BLaER1 treated with 17β-estradiol and CSF1 and Interleukin-3, amounts not matched to agents 10 nM and 100 nM (cell line): ENCODE results near the gene GMDS.

Experiments used
- H3K27ac ChIP-seq, 11 experiments: shearing (Covaris generic); formaldehyde crosslinking; 2 replicates each; pipeline ENCODE4 v1.8.1; 2022
- H3K27me3 ChIP-seq, 11 experiments: shearing (Covaris generic); formaldehyde crosslinking; 2 replicates each; pipeline ENCODE4 v1.8.1; 2022
- H3K36me3 ChIP-seq, 11 experiments: shearing (Covaris generic); formaldehyde crosslinking; 2 replicates each; pipeline ENCODE4 v1.8.1; 2022
- H3K4me1 ChIP-seq, 10 experiments: shearing (Covaris generic); formaldehyde crosslinking; 2 replicates each; pipeline ENCODE4 v1.8.1; 2022
- H3K4me2 ChIP-seq, 11 experiments: shearing (Covaris generic); formaldehyde crosslinking; 2 replicates each; pipeline ENCODE4 v1.8.1; 2022
- H3K4me3 ChIP-seq, 10 experiments: shearing (Covaris generic); formaldehyde crosslinking; 2 replicates each; pipeline ENCODE4 v1.8.1; 2022
- H3K9ac ChIP-seq, 11 experiments: shearing (Covaris generic); formaldehyde crosslinking; 2 replicates each; pipeline ENCODE4 v1.8.1; 2022
- H3K9me3 ChIP-seq, 11 experiments: shearing (Covaris generic); formaldehyde crosslinking; replicated peaks in 1 of 11; 2 replicates each; pipeline ENCODE4 v1.8.1; 2022
- H4K20me1 ChIP-seq, 11 experiments: shearing (Covaris generic); formaldehyde crosslinking; 2 replicates each; pipeline ENCODE4 v1.8.1; 2022
- Cebpa-rat ChIP-seq, 11 experiments: shearing (Covaris generic); IDR thresholded peaks; 2 replicates each; pipeline ENCODE4 v1.8.1; 2022

Gene GMDS

GRCh38 chr6:2245877-2246863 lies 765 bp upstream of the GMDS start:
- H3K27ac ChIP-seq, result peak overlapping the region; percentile 81 to 89 (median 85)
- peak overlapping the region; percentile 74 to 100 (median 95) for H3K4me3 ChIP-seq
- H3K9me3 ChIP-seq, result no peaks in the 10 kb centered on the region
- peaks cover 5 to 37% (median 32%) of the 10 kb centered on the region in 10 experiments; a peak in 19 of 20 replicates for H3K4me1 ChIP-seq
- no peak for TF ChIP-seq Cebpa-rat (IDR thresholded peaks at IDR 0.05)
- peaks cover 0 to 34% (median 10%) of the 10 kb centered on the region in 11 experiments; a peak in 9 of 22 replicates for H4K20me1 ChIP-seq
- H3K4me2 ChIP-seq, result peak overlapping the region; percentile 87 to 100 (median 95)
- H3K36me3 ChIP-seq, result peaks cover 9 to 24% (median 21%) of the 10 kb centered on the region in 11 experiments; a peak in 14 of 22 replicates
- no peaks in the 10 kb centered on the region for H3K27me3 ChIP-seq
- H3K9ac ChIP-seq, result peak overlapping the region; percentile 83 to 91 (median 87)

GRCh38 chr6:2244261-2245102 lies 923 bp downstream of the GMDS start:
- Histone ChIP-seq H3K27me3 (no peaks in the 10 kb centered on the region), H4K20me1 (peaks cover 0 to 48% (median 15%) of the 10 kb centered on the region in 11 experiments; a peak in 9 of 22 replicates), H3K36me3 (peaks cover 0 to 10% (median 8%) of the 10 kb centered on the region in 11 experiments; a peak in 12 of 22 replicates), H3K9ac (peak overlapping the region; percentile 83 to 91 (median 87)), H3K9me3 (no peaks in the 10 kb centered on the region), H3K4me1 (peaks cover 5 to 36% (median 31%) of the 10 kb centered on the region in 10 experiments; a peak in 19 of 20 replicates), H3K4me3 (peak overlapping the region; percentile 74 to 100 (median 95)), H3K4me2 (peak overlapping the region; percentile 90 to 100 (median 96)), H3K27ac (peak overlapping the region in 10 of 11 experiments; percentile 81 to 89 (median 84); a peak in 16 of 22 replicates)
- no peak for TF ChIP-seq Cebpa-rat (IDR thresholded peaks at IDR 0.05)

- Histone ChIP-seq H3K9me3 (no peaks in the 10 kb centered on the region), H3K27ac (no peak overlapping the region), H3K4me1 (peaks cover 5 to 30% (median 23%) of the 10 kb centered on the region in 10 experiments; a peak in 19 of 20 replicates), H3K4me3 (no peak overlapping the region), H3K36me3 (no peaks in the 10 kb centered on the region), H3K4me2 (no peak overlapping the region), H3K9ac (no peak overlapping the region), H4K20me1 (peaks cover 0 to 55% (median 15%) of the 10 kb centered on the region in 11 experiments; a peak in 9 of 22 replicates), H3K27me3 (no peaks in the 10 kb centered on the region)
- no peak for TF ChIP-seq Cebpa-rat (IDR thresholded peaks at IDR 0.05)
Measured at GRCh38 chr6:2242311-2242710, 3.1 kb downstream of the GMDS start.

- peaks cover 0 to 19% (median 13%) of the 10 kb centered on the region in 10 experiments; a peak in 17 of 20 replicates for H3K4me1 ChIP-seq
- no peaks in the 10 kb centered on the region for H3K9me3 ChIP-seq
- no peaks in the 10 kb centered on the region for H3K27me3 ChIP-seq
- H3K4me3 ChIP-seq, result no peak overlapping the region
- H3K27ac ChIP-seq, result no peak overlapping the region
- no peaks in the 10 kb centered on the region for H3K36me3 ChIP-seq
- H3K4me2 ChIP-seq, result no peak overlapping the region
- peaks cover 0 to 60% (median 15%) of the 10 kb centered on the region in 11 experiments; a peak in 9 of 22 replicates for H4K20me1 ChIP-seq
- no peak overlapping the region for H3K9ac ChIP-seq
- TF ChIP-seq Cebpa-rat (IDR thresholded peaks at IDR 0.05), result no peak
Measured at GRCh38 chr6:2240961-2241360, 4.4 kb downstream of the GMDS start.

GRCh38 chr6:2237001-2237400 lies 8.4 kb downstream of the GMDS start:
- H3K9ac ChIP-seq, result no peak overlapping the region
- H3K4me2 ChIP-seq, result no peak overlapping the region
- H3K36me3 ChIP-seq, result no peaks in the 10 kb centered on the region
- H3K27ac ChIP-seq, result no peak overlapping the region
- H3K4me1 ChIP-seq, result no peaks in the 10 kb centered on the region
- peaks cover 0 to 64% (median 8%) of the 10 kb centered on the region in 11 experiments; a peak in 8 of 22 replicates for H4K20me1 ChIP-seq
- no peaks in the 10 kb centered on the region for H3K9me3 ChIP-seq
- no peaks in the 10 kb centered on the region for H3K27me3 ChIP-seq
- H3K4me3 ChIP-seq, result no peak overlapping the region
- no peak for TF ChIP-seq Cebpa-rat (IDR thresholded peaks at IDR 0.05)

- Histone ChIP-seq H3K4me1 (peaks cover 0 to 8% (median 2%) of the 10 kb centered on the region in 10 experiments; a peak in 8 of 20 replicates), H3K4me3 (no peak overlapping the region), H3K9me3 (no peaks in the 10 kb centered on the region), H3K9ac (no peak overlapping the region), H3K27ac (no peak overlapping the region), H3K4me2 (no peak overlapping the region), H4K20me1 (peaks cover 0 to 53% (median 3%) of the 10 kb centered on the region in 11 experiments; a peak in 7 of 22 replicates), H3K36me3 (no peaks in the 10 kb centered on the region), H3K27me3 (no peaks in the 10 kb centered on the region)
- TF ChIP-seq Cebpa-rat (IDR thresholded peaks at IDR 0.05), result no peak
Measured at GRCh38 chr6:2235777-2236495, 9.5 kb downstream of the GMDS start.

- H3K4me2 ChIP-seq, result no peak overlapping the region
- H4K20me1 ChIP-seq, result peaks cover 0 to 45% (median 0%) of the 10 kb centered on the region in 11 experiments; a peak in 6 of 22 replicates
- no peak overlapping the region for H3K27ac ChIP-seq
- no peak overlapping the region for H3K4me3 ChIP-seq
- H3K9me3 ChIP-seq, result peaks cover 0 to 7% (median 0%) of the 10 kb centered on the region in 11 experiments; a peak in 4 of 22 replicates
- no peaks in the 10 kb centered on the region for H3K36me3 ChIP-seq
- TF ChIP-seq Cebpa-rat (IDR thresholded peaks at IDR 0.05), result no peak
- no peak overlapping the region for H3K9ac ChIP-seq
- H3K27me3 ChIP-seq, result no peaks in the 10 kb centered on the region
- H3K4me1 ChIP-seq, result peaks cover 0 to 9% (median 2%) of the 10 kb centered on the region in 10 experiments; a peak in 8 of 20 replicates
Measured at GRCh38 chr6:2232445-2232844, 13.0 kb downstream of the GMDS start.

GRCh38 chr6:2231438-2231837 lies 14.0 kb downstream of the GMDS start:
- Histone ChIP-seq H3K9ac (no peak overlapping the region), H3K27ac (no peak overlapping the region), H3K4me2 (peak overlapping the region in 4 of 11 experiments; percentile 37 to 64 (median 50); a peak in 6 of 22 replicates), H4K20me1 (peaks cover 0 to 47% (median 0%) of the 10 kb centered on the region in 11 experiments; a peak in 6 of 22 replicates), H3K4me3 (no peak overlapping the region), H3K4me1 (peaks cover 0 to 9% (median 2%) of the 10 kb centered on the region in 10 experiments; a peak in 8 of 20 replicates), H3K36me3 (no peaks in the 10 kb centered on the region), H3K9me3 (peaks cover 0 to 7% (median 0%) of the 10 kb centered on the region in 11 experiments; a peak in 4 of 22 replicates), H3K27me3 (no peaks in the 10 kb centered on the region)
- TF ChIP-seq Cebpa-rat (IDR thresholded peaks at IDR 0.05), result no peak
